NCI-H2107 (cell line): ENCODE measurements around the gene DVL1.

Experiments
- DNase-seq: peaks from one replicate; lab custom pipeline; 2025; lab: John Stamatoyannopoulos, UW

The DVL1 gene

GRCh38 chr1:1309251-1310108 lies 39.7 kb downstream of the DVL1 start:
- DNase-seq = no peak

- no peak for DNase-seq
These were observed 40.4 kb downstream of the DVL1 start for GRCh38 chr1:1308756-1309250.

GRCh38 chr1:1307923-1308755 lies 41.1 kb downstream of the DVL1 start, which contains the start of the genes ACAP3 and PUSL1:
ACAP3 (minus strand) TSS chr1:1307930; CDS start chr1:1307815, 115 bp downstream.
PUSL1 (plus strand) TSS chr1:1308597; CDS start chr1:1308644, 47 bp downstream.
- DNase-seq = no peak

- DNase-seq = no peak
These were observed 41.8 kb downstream of the DVL1 start for GRCh38 chr1:1307261-1307922.

- DNase-seq = no peak
These were observed 42.5 kb downstream of the DVL1 start for GRCh38 chr1:1306661-1307260.

- DNase-seq = no peak
These were observed 43.1 kb downstream of the DVL1 start for GRCh38 chr1:1306070-1306660.

GRCh38 chr1:1305300-1306069 lies 43.7 kb downstream of the DVL1 start:
- DNase-seq = no peak

- peak; percentile 40 for DNase-seq
These were observed 44.6 kb downstream of the DVL1 start for GRCh38 chr1:1304331-1305299.

GRCh38 chr1:1303736-1304135 lies 45.5 kb downstream of the DVL1 start:
- DNase-seq = no peak

GRCh38 chr1:1302951-1303509 lies 46.2 kb downstream of the DVL1 start:
- no peak for DNase-seq

GRCh38 chr1:1302006-1302430 lies 47.2 kb downstream of the DVL1 start:
- DNase-seq = no peak

GRCh38 chr1:1300352-1300739 lies 48.9 kb downstream of the DVL1 start:
- no peak for DNase-seq

- no peak for DNase-seq
These were observed 49.4 kb downstream of the DVL1 start for GRCh38 chr1:1299686-1300351.

- DNase-seq = no peak
These were observed 50.1 kb downstream of the DVL1 start for GRCh38 chr1:1298861-1299685.

- no peak for DNase-seq
These were observed 51.3 kb downstream of the DVL1 start for GRCh38 chr1:1297802-1298424.

- no peak for DNase-seq
These were observed 52.9 kb downstream of the DVL1 start for GRCh38 chr1:1296070-1297061.
